ENCODE results near the gene KCNG2. TPM values are rescaled to one million over a fixed set of nuclear protein-coding genes. Genes with fewer than 3 reads are reported as not detected.
A peak's percentile ranks its signal among the peaks of the same experiment; 100 is the strongest.

KCNG2 gene
- total RNA-seq, 3 donors from 2014 or later (not counting 1 experiment from before 2014, with no cell fraction given): not detected

GRCh38 chr18:79916546-79917168 lies 118.9 kb downstream of the KCNG2 start:
- H3K27ac ChIP-seq (ENCODE audit: low read length): no peak overlapping the region
- H3K4me1 Mint-ChIP-seq: peaks cover 4 to 27% of the 10 kb centered on the region in 2 donors
- H3K4me3 Mint-ChIP-seq: no peak overlapping the region
- no peaks in the 10 kb centered on the region for H3K36me3 Mint-ChIP-seq
- peaks cover 8% of the 10 kb centered on the region for H3K9me3 ChIP-seq (ENCODE audit: control insufficient read depth, insufficient read depth, low read length)
- H3K27ac Mint-ChIP-seq: no peak overlapping the region
- no peak for TF ChIP-seq CTCF (IDR thresholded peaks at IDR 0.05)
- H3K36me3 ChIP-seq (ENCODE audit: control insufficient read depth, insufficient read depth, low read length): peaks cover 7% of the 10 kb centered on the region
- H3K27me3 Mint-ChIP-seq (ENCODE audit: low read depth in 2 of 2): no peaks in the 10 kb centered on the region
- peaks cover 0 to 2% of the 10 kb centered on the region in 2 donors for H3K9me3 Mint-ChIP-seq
- DNase-seq (no peak), ATAC-seq (no peak)
- intact Hi-C loops (cut with micrococcal nuclease): no loop called here
- peaks cover 8% of the 10 kb centered on the region for H3K4me1 ChIP-seq (ENCODE audit: control insufficient read depth, insufficient read depth, low read length)
- H3K4me3 ChIP-seq (ENCODE audit: low read length): no peak overlapping the region
- no peaks in the 10 kb centered on the region for H3K27me3 ChIP-seq (ENCODE audit: control insufficient read depth, insufficient read depth, low read length)
- over 99% methylated on average over 24 of the region's 24 CpGs for WGBS (ENCODE audit: insufficient coverage)

- peaks cover 8% of the 10 kb centered on the region for H3K9me3 ChIP-seq (ENCODE audit: control insufficient read depth, insufficient read depth, low read length)
These were observed 119.6 kb downstream of the KCNG2 start for GRCh38 chr18:79917169-79917852.

GRCh38 chr18:79917853-79918614 lies 120.3 kb downstream of the KCNG2 start:
- peaks cover 8% of the 10 kb centered on the region for H3K4me1 ChIP-seq (ENCODE audit: control insufficient read depth, insufficient read depth, low read length)
- H3K36me3 ChIP-seq (ENCODE audit: control insufficient read depth, insufficient read depth, low read length): peaks cover 7% of the 10 kb centered on the region
- intact Hi-C loops (cut with micrococcal nuclease): no loop called here
- H3K9me3 Mint-ChIP-seq: peaks cover 0 to 2% of the 10 kb centered on the region in 2 donors
- no peak overlapping the region for H3K4me3 Mint-ChIP-seq
- H3K4me1 Mint-ChIP-seq: peaks cover 4 to 31% of the 10 kb centered on the region in 2 donors
- H3K27me3 Mint-ChIP-seq (ENCODE audit: low read depth in 2 of 2): no peaks in the 10 kb centered on the region
- no peaks in the 10 kb centered on the region for H3K27me3 ChIP-seq (ENCODE audit: control insufficient read depth, insufficient read depth, low read length)
- peak in 1 of 2 donors; percentile 10 for DNase-seq
- no peak overlapping the region for H3K4me3 ChIP-seq (ENCODE audit: low read length)
- H3K27ac ChIP-seq (ENCODE audit: low read length): no peak overlapping the region
- peak in 1 of 3 donors; percentile 38 for ATAC-seq
- no peak overlapping the region for H3K27ac Mint-ChIP-seq
- H3K9me3 ChIP-seq (ENCODE audit: control insufficient read depth, insufficient read depth, low read length): peaks cover 8% of the 10 kb centered on the region
- TF ChIP-seq CTCF (IDR thresholded peaks at IDR 0.05): no peak
- 93% methylated on average over 25 of the region's 25 CpGs for WGBS (ENCODE audit: insufficient coverage)
- no peaks in the 10 kb centered on the region for H3K36me3 Mint-ChIP-seq

More at GRCh38 chr18:79917169-79917852, 119.6 kb downstream of the KCNG2 start:
- peak in 1 of 2 donors; percentile 15 for DNase-seq
- Mint-ChIP-seq H3K4me3 (no peak overlapping the region), H3K27me3 (ENCODE audit: low read depth in 2 of 2) (no peaks in the 10 kb centered on the region), H3K36me3 (no peaks in the 10 kb centered on the region), H3K27ac (no peak overlapping the region), H3K9me3 (peaks cover 0 to 2% of the 10 kb centered on the region in 2 donors), H3K4me1 (peaks cover 4 to 31% of the 10 kb centered on the region in 2 donors)
- Histone ChIP-seq H3K36me3 (ENCODE audit: control insufficient read depth, insufficient read depth, low read length) (peaks cover 7% of the 10 kb centered on the region), H3K4me1 (ENCODE audit: control insufficient read depth, insufficient read depth, low read length) (peaks cover 8% of the 10 kb centered on the region), H3K27me3 (ENCODE audit: control insufficient read depth, insufficient read depth, low read length) (no peaks in the 10 kb centered on the region), H3K4me3 (ENCODE audit: low read length) (no peak overlapping the region), H3K27ac (ENCODE audit: low read length) (no peak overlapping the region)
- intact Hi-C loops (cut with micrococcal nuclease): no loop called here
- no peak for TF ChIP-seq CTCF (IDR thresholded peaks at IDR 0.05)
- WGBS (ENCODE audit: insufficient coverage): 96% methylated on average over 28 of the region's 28 CpGs
- ATAC-seq: no peak

All from natural killer cell (primary cell).